ENCODE measurements around the gene FAP.

The FAP gene

DNA sequence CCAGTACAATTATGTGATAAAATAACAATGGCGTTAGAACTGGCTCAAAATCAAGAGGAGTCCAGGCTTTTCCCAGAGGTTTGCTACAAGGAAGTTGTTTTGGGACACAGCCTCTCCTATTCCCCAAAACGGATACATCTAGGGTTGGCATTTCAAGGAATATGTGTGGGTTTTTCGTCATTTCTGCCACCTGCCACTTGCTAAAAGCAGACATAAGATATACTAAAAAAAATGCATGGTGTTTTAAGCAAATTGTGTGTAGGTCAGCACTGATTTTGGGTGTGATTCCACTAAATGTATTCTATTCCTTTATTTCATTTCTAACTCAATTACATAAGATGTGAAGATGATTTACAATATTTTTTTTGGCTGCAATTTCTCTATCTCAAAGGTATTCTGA, 54.8 kb downstream of the FAP start:
- no peak for DNase-seq (ENCODE audit: low read depth)
- no peak overlapping the region for H3K4me3 ChIP-seq (ENCODE audit: low read depth, low read length)
- TF ChIP-seq, protein P1, sequence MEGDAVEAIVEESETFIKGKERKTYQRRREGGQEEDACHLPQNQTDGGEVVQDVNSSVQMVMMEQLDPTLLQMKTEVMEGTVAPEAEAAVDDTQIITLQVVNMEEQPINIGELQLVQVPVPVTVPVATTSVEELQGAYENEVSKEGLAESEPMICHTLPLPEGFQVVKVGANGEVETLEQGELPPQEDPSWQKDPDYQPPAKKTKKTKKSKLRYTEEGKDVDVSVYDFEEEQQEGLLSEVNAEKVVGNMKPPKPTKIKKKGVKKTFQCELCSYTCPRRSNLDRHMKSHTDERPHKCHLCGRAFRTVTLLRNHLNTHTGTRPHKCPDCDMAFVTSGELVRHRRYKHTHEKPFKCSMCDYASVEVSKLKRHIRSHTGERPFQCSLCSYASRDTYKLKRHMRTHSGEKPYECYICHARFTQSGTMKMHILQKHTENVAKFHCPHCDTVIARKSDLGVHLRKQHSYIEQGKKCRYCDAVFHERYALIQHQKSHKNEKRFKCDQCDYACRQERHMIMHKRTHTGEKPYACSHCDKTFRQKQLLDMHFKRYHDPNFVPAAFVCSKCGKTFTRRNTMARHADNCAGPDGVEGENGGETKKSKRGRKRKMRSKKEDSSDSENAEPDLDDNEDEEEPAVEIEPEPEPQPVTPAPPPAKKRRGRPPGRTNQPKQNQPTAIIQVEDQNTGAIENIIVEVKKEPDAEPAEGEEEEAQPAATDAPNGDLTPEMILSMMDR (IDR thresholded peaks at IDR 0.05; ENCODE audit: low read depth, low read length), result no peak
- TF ChIP-seq, protein P2, sequence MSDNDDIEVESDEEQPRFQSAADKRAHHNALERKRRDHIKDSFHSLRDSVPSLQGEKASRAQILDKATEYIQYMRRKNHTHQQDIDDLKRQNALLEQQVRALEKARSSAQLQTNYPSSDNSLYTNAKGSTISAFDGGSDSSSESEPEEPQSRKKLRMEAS (IDR thresholded peaks at IDR 0.05; ENCODE audit: low read depth, low read length), result no peak

DNA sequence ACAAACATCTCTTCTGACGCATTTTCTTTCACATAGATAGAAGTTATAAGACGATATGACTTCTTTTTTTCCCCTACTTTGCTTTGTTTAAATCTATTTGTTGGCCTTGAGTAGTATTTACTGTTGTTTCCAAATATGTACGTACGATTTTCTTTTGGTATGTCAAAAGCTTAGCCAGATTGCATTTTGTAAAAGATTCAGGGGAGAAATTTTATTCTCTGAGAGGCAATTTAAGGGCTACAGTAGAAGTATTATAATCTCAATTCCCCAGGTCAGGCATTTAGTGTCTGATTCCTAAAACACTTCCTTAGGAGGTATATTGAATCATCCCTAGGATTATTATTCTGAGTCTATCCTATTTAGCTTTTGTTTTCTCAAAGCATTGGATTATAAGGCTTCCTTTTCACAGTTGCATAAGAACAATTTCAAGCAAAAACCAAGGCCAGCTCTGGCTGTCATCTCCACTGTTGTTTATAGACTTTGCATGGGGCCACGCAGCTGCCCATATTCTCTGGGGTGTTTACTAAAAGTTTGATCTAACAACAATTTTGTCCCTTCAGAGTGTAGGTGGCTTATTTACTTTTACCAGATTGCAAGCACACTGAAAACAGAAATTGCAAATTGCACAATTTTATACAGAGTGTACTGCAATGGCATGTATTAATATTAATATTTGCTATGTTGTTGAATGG, 57.6 kb downstream of the FAP start:
- TF ChIP-seq, protein P2 (IDR thresholded peaks at IDR 0.05; ENCODE audit: low read depth, low read length), result no peak
- TF ChIP-seq, protein P1 (IDR thresholded peaks at IDR 0.05; ENCODE audit: low read depth, low read length), result no peak
- no peak for TF ChIP-seq MYC (IDR thresholded peaks at IDR 0.05; ENCODE audit: low read depth, low read length)
- TF ChIP-seq POLR2A (IDR thresholded peaks at IDR 0.05; ENCODE audit: extremely low read depth, insufficient read length), result no peak
- no peak for DNase-seq (ENCODE audit: low read depth)
- no peak overlapping the region for H3K4me3 ChIP-seq (ENCODE audit: low read depth, low read length)

DNA sequence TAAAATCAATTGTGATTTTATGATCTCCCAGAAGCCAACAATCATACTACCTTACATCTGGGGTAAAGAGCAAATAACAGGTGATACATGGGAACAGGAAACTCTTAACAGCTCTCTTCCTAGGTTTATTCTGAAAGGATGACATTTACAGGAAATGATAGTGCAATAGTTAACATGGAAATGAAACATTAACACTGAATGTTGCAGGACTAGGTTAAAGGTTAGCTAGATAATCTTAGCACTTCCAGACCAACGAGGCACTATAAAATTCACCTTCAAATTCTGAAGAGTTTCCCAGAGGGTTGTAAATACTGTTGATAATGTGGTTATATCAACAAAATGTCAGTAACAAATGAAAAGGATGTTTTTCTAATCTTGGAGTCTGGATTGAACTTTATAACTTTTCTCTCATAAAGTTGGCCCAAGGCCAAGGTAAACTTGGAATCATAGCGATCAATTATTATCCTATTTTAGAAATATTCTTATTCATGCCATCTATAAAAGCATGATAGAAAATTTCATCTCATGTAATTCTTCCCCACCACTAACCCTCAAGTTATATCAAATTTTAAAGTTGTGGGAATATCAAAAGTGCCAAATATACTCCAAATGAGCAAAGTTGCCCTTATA, 58.3 kb downstream of the FAP start:
- no peak for DNase-seq (ENCODE audit: low read depth)

DNA sequence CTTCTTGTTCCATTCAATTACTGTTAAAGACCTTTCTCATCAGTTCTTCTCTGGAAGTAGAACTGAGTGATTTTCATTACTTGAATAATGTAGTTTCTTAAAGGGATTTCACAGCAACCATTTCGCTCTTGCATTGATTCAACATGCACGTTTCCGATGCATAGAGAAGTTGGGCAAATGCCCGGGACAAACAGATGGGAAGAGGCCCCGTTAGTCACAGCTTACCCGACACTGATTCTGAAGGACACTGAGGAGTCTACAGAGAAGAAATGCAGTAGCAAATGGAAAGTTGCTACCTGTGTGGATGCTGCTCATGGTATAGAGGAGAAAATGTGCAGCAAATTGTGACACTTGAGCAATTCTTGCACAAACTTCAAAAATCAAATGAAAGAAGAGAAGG, 58.9 kb downstream of the FAP start:
- TF ChIP-seq, protein P1 (IDR thresholded peaks at IDR 0.05; ENCODE audit: low read depth, low read length), result no peak
- TF ChIP-seq POLR2A (IDR thresholded peaks at IDR 0.05; ENCODE audit: extremely low read depth, insufficient read length) (no peak), MYC (IDR thresholded peaks at IDR 0.05; ENCODE audit: low read depth, low read length) (no peak)
- TF ChIP-seq, protein P2 (IDR thresholded peaks at IDR 0.05; ENCODE audit: low read depth, low read length), result no peak
- H3K4me3 ChIP-seq (ENCODE audit: low read depth, low read length), result no peak overlapping the region
- DNase-seq (ENCODE audit: low read depth), result no peak

More for the DNA sequence above, 58.3 kb downstream of the FAP start:
- no peak overlapping the region for H3K4me3 ChIP-seq (ENCODE audit: low read depth, low read length)
- TF ChIP-seq, protein P2 (IDR thresholded peaks at IDR 0.05; ENCODE audit: low read depth, low read length), result no peak
- TF ChIP-seq MYC (IDR thresholded peaks at IDR 0.05; ENCODE audit: low read depth, low read length) (no peak), POLR2A (IDR thresholded peaks at IDR 0.05; ENCODE audit: extremely low read depth, insufficient read length) (no peak)
- TF ChIP-seq, protein P1 (IDR thresholded peaks at IDR 0.05; ENCODE audit: low read depth, low read length), result no peak

DNA sequence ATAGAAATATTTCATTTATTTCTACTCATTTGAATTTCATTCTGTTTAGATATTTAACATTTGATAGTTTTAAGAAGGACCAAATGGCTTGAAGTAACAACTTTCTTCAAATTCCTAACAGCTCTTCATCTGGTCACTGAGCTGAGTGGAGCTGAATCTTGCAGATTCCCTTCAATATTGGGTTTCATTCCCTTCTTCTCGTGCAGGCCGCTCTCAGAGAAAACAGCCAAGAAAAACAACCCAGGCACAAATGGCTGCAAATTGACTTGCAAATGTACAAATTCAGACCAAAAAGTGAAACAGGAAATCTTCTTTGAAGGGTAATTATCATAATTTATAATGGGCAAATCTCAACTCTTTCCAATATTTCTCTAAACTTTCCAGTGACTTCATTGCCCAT, 60.9 kb downstream of the FAP start:
- DNase-seq (ENCODE audit: low read depth), result no peak
- TF ChIP-seq, protein P1 (IDR thresholded peaks at IDR 0.05; ENCODE audit: low read depth, low read length), result no peak
- TF ChIP-seq POLR2A (IDR thresholded peaks at IDR 0.05; ENCODE audit: extremely low read depth, insufficient read length) (no peak), MYC (IDR thresholded peaks at IDR 0.05; ENCODE audit: low read depth, low read length) (no peak)
- TF ChIP-seq, protein P2 (IDR thresholded peaks at IDR 0.05; ENCODE audit: low read depth, low read length), result no peak
- no peak overlapping the region for H3K4me3 ChIP-seq (ENCODE audit: low read depth, low read length)

Data from NB4 (cell line).